Measurements from ENCODE around the gene CERS6. TPM values are rescaled to one million over a fixed set of nuclear protein-coding genes. Genes with fewer than 3 reads are reported as not detected.

Gene CERS6
- total RNA-seq, 1 donor from 2014 or later = 36.4 TPM

GRCh38 chr2:168459256-168459655, 3.2 kb downstream of the CERS6 start:
- no peaks in the 10 kb centered on the region for H3K9me3 Mint-ChIP-seq (ENCODE audit: unreplicated experiment)
- H3K27me3 Mint-ChIP-seq (ENCODE audit: unreplicated experiment) = peaks cover 5% of the 10 kb centered on the region
- DNase-seq (ENCODE audit: low spot score) = no peak
- no peaks in the 10 kb centered on the region for H3K36me3 Mint-ChIP-seq (ENCODE audit: low read depth, unreplicated experiment)
- no peak overlapping the region for H3K27ac Mint-ChIP-seq (ENCODE audit: unreplicated experiment)
- H3K4me1 Mint-ChIP-seq (ENCODE audit: unreplicated experiment) = peaks cover 19% of the 10 kb centered on the region
- H3K4me3 Mint-ChIP-seq (ENCODE audit: unreplicated experiment) = no peak overlapping the region
- no peak for TF ChIP-seq CTCF (IDR thresholded peaks at IDR 0.05; ENCODE audit: unreplicated experiment)

- H3K27me3 Mint-ChIP-seq (ENCODE audit: unreplicated experiment) = peaks cover 6% of the 10 kb centered on the region
- H3K9me3 Mint-ChIP-seq (ENCODE audit: unreplicated experiment) = no peaks in the 10 kb centered on the region
- H3K27ac Mint-ChIP-seq (ENCODE audit: unreplicated experiment) = no peak overlapping the region
- H3K4me3 Mint-ChIP-seq (ENCODE audit: unreplicated experiment) = no peak overlapping the region
- no peak for DNase-seq (ENCODE audit: low spot score)
- no peak for TF ChIP-seq CTCF (IDR thresholded peaks at IDR 0.05; ENCODE audit: unreplicated experiment)
- no peaks in the 10 kb centered on the region for H3K36me3 Mint-ChIP-seq (ENCODE audit: low read depth, unreplicated experiment)
- H3K4me1 Mint-ChIP-seq (ENCODE audit: unreplicated experiment) = peaks cover 31% of the 10 kb centered on the region
Measured at GRCh38 chr2:168460571-168460970, 4.5 kb downstream of the CERS6 start.

- Mint-ChIP-seq H3K9me3 (ENCODE audit: unreplicated experiment) (no peaks in the 10 kb centered on the region), H3K27me3 (ENCODE audit: unreplicated experiment) (peaks cover 7% of the 10 kb centered on the region), H3K36me3 (ENCODE audit: low read depth, unreplicated experiment) (no peaks in the 10 kb centered on the region), H3K4me1 (ENCODE audit: unreplicated experiment) (peaks cover 37% of the 10 kb centered on the region), H3K4me3 (ENCODE audit: unreplicated experiment) (no peak overlapping the region), H3K27ac (ENCODE audit: unreplicated experiment) (no peak overlapping the region)
- DNase-seq (ENCODE audit: low spot score) = no peak
- TF ChIP-seq CTCF (IDR thresholded peaks at IDR 0.05; ENCODE audit: unreplicated experiment) = no peak
Measured at GRCh38 chr2:168461178-168461941, 5.3 kb downstream of the CERS6 start.

GRCh38 chr2:168461942-168462331, 5.9 kb downstream of the CERS6 start:
- no peaks in the 10 kb centered on the region for H3K9me3 Mint-ChIP-seq (ENCODE audit: unreplicated experiment)
- peak; percentile 41 for TF ChIP-seq CTCF (IDR thresholded peaks at IDR 0.05; ENCODE audit: unreplicated experiment)
- H3K4me1 Mint-ChIP-seq (ENCODE audit: unreplicated experiment) = peaks cover 42% of the 10 kb centered on the region
- DNase-seq (ENCODE audit: low spot score) = no peak
- peaks cover 6% of the 10 kb centered on the region for H3K27me3 Mint-ChIP-seq (ENCODE audit: unreplicated experiment)
- H3K27ac Mint-ChIP-seq (ENCODE audit: unreplicated experiment) = no peak overlapping the region
- H3K36me3 Mint-ChIP-seq (ENCODE audit: low read depth, unreplicated experiment) = no peaks in the 10 kb centered on the region
- no peak overlapping the region for H3K4me3 Mint-ChIP-seq (ENCODE audit: unreplicated experiment)

GRCh38 chr2:168462543-168463045, 6.5 kb downstream of the CERS6 start:
- no peak for DNase-seq (ENCODE audit: low spot score)
- Mint-ChIP-seq H3K27ac (ENCODE audit: unreplicated experiment) (no peak overlapping the region), H3K9me3 (ENCODE audit: unreplicated experiment) (no peaks in the 10 kb centered on the region), H3K4me1 (ENCODE audit: unreplicated experiment) (peaks cover 48% of the 10 kb centered on the region), H3K4me3 (ENCODE audit: unreplicated experiment) (no peak overlapping the region), H3K36me3 (ENCODE audit: low read depth, unreplicated experiment) (no peaks in the 10 kb centered on the region), H3K27me3 (ENCODE audit: unreplicated experiment) (peaks cover 2% of the 10 kb centered on the region)
- no peak for TF ChIP-seq CTCF (IDR thresholded peaks at IDR 0.05; ENCODE audit: unreplicated experiment)

Data from endothelial cell (in vitro differentiated cells).